ENCODE data around the gene SLC46A1.

The SLC46A1 gene

GRCh38 chr17:28347261-28347891, 58.6 kb downstream of the SLC46A1 start:
- Histone ChIP-seq H3K36me3 (ENCODE audit: insufficient read depth, low read length) (peaks cover 93% of the 10 kb centered on the region), H3K4me3 (ENCODE audit: low read depth in 1 of 2, low read length in 2 of 2) (no peak overlapping the region), H2AFZ (ENCODE audit: low read depth, low read length) (no peak overlapping the region), H3K9ac (ENCODE audit: low read depth, low read length) (no peak overlapping the region), H3K27ac (ENCODE audit: low read length) (no peak overlapping the region), H3K4me2 (ENCODE audit: insufficient read depth, low read length) (no peak overlapping the region), H3K27me3 (ENCODE audit: insufficient read depth, low read length, poor library complexity) (no peaks in the 10 kb centered on the region), H3K9me3 (ENCODE audit: insufficient read depth, low read length, severe bottlenecking) (no peaks in the 10 kb centered on the region), H3K4me1 (ENCODE audit: insufficient read depth, low read length) (no peaks in the 10 kb centered on the region), H3K79me2 (ENCODE audit: insufficient read depth, low read length) (no peaks in the 10 kb centered on the region), H4K20me1 (ENCODE audit: insufficient read depth, low read length) (peaks cover 20% of the 10 kb centered on the region; the same call in 1 of the 2 replicates)
- TF ChIP-seq CTCF (IDR thresholded peaks at IDR 0.05; ENCODE audit: borderline replicate concordance, extremely low read depth, low read length, poor library complexity, severe bottlenecking) (no peak), EZH2 (IDR thresholded peaks at IDR 0.05; ENCODE audit: borderline replicate concordance, low read depth, low read length, severe bottlenecking) (no peak)
- ATAC-seq (ENCODE audit: insufficient read depth, low read depth) (no peak), DNase-seq (no peak)

GRCh38 chr17:28346746-28347246, 59.2 kb downstream of the SLC46A1 start:
- H3K27ac ChIP-seq (ENCODE audit: low read length): no peak overlapping the region

GRCh38 chr17:28346199-28346580, 59.8 kb downstream of the SLC46A1 start:
- H3K9ac ChIP-seq (ENCODE audit: low read depth, low read length): no peak overlapping the region
- H3K27me3 ChIP-seq (ENCODE audit: insufficient read depth, low read length, poor library complexity): no peaks in the 10 kb centered on the region
- peaks cover 21% of the 10 kb centered on the region; the same call in 1 of the 2 replicates for H4K20me1 ChIP-seq (ENCODE audit: insufficient read depth, low read length)
- H3K4me2 ChIP-seq (ENCODE audit: insufficient read depth, low read length): no peak overlapping the region
- no peak for TF ChIP-seq CTCF (IDR thresholded peaks at IDR 0.05; ENCODE audit: borderline replicate concordance, extremely low read depth, low read length, poor library complexity, severe bottlenecking)
- no peak for TF ChIP-seq EZH2 (IDR thresholded peaks at IDR 0.05; ENCODE audit: borderline replicate concordance, low read depth, low read length, severe bottlenecking)
- no peak overlapping the region for H2AFZ ChIP-seq (ENCODE audit: low read depth, low read length)
- H3K79me2 ChIP-seq (ENCODE audit: insufficient read depth, low read length): no peaks in the 10 kb centered on the region
- DNase-seq: no peak
- no peaks in the 10 kb centered on the region for H3K4me1 ChIP-seq (ENCODE audit: insufficient read depth, low read length)
- no peak for ATAC-seq (ENCODE audit: insufficient read depth, low read depth)
- H3K4me3 ChIP-seq (ENCODE audit: low read depth in 1 of 2, low read length in 2 of 2): no peak overlapping the region
- peaks cover 95% of the 10 kb centered on the region for H3K36me3 ChIP-seq (ENCODE audit: insufficient read depth, low read length)
- no peaks in the 10 kb centered on the region for H3K9me3 ChIP-seq (ENCODE audit: insufficient read depth, low read length, severe bottlenecking)
- no peak overlapping the region for H3K27ac ChIP-seq (ENCODE audit: low read length)

More at GRCh38 chr17:28346746-28347246, 59.2 kb downstream of the SLC46A1 start:
- Histone ChIP-seq H3K4me3 (ENCODE audit: low read depth in 1 of 2, low read length in 2 of 2) (no peak overlapping the region), H3K9me3 (ENCODE audit: insufficient read depth, low read length, severe bottlenecking) (no peaks in the 10 kb centered on the region), H2AFZ (ENCODE audit: low read depth, low read length) (no peak overlapping the region), H3K9ac (ENCODE audit: low read depth, low read length) (no peak overlapping the region), H3K79me2 (ENCODE audit: insufficient read depth, low read length) (no peaks in the 10 kb centered on the region), H3K4me2 (ENCODE audit: insufficient read depth, low read length) (no peak overlapping the region), H3K4me1 (ENCODE audit: insufficient read depth, low read length) (no peaks in the 10 kb centered on the region), H3K27me3 (ENCODE audit: insufficient read depth, low read length, poor library complexity) (no peaks in the 10 kb centered on the region), H3K36me3 (ENCODE audit: insufficient read depth, low read length) (peaks cover 95% of the 10 kb centered on the region), H4K20me1 (ENCODE audit: insufficient read depth, low read length) (peaks cover 21% of the 10 kb centered on the region; the same call in 1 of the 2 replicates)
- no peak for DNase-seq
- no peak for ATAC-seq (ENCODE audit: insufficient read depth, low read depth)
- TF ChIP-seq EZH2 (IDR thresholded peaks at IDR 0.05; ENCODE audit: borderline replicate concordance, low read depth, low read length, severe bottlenecking) (no peak), CTCF (IDR thresholded peaks at IDR 0.05; ENCODE audit: borderline replicate concordance, extremely low read depth, low read length, poor library complexity, severe bottlenecking) (peak; percentile 24)
